OCI-LY7 (cell line): Measurements from ENCODE around the gene FMR1. TPM values are rescaled to one million over a fixed set of nuclear protein-coding genes. Genes with fewer than 3 reads are reported as not detected.

Experiments used
- BruUV-seq: library from RNA; stranded (reverse); fragments of 400-500 nt; replicated peaks from 2 replicates; lab custom pipeline; 2021; lab: Mats Ljungman, UMichigan
- CTCF ChIA-PET: fragments of 300-600 bp; sonication (Branson Sonifier 250); formaldehyde crosslinking; loops from one replicate; lab custom pipeline; 2022; ENCODE audit warnings: antibody characterized with exemption; ENCODE audit not compliant: unreplicated experiment; lab: Charles Lee
- POLR2A ChIA-PET: fragments of 300-600 bp; sonication (Branson Sonifier 250); formaldehyde crosslinking; loops from one replicate; lab custom pipeline; 2022; ENCODE audit warnings: antibody characterized with exemption; lab: Charles Lee
- DNase-seq: peaks from one replicate; pipeline ENCODE4 v3.0.0-alpha.2; 2015; ENCODE audit warnings: low spot score
- H2AFZ ChIP-seq: fragments of 200-600 bp; sonication (generic), shearing (Covaris generic); 2 replicates; pipeline ENCODE4 v1.6.1; 2014; ENCODE audit warnings: mild to moderate bottlenecking, antibody characterized with exemption, low read length, moderate library complexity
- H3K27ac ChIP-seq: fragments of 200-600 bp; sonication (generic); 2 replicates; pipeline ENCODE4 v1.5.1; 2014; ENCODE audit warnings: mixed run types, low read depth, mild to moderate bottlenecking, moderate library complexity, low read length, inconsistent platforms; ENCODE audit not compliant: poor library complexity, severe bottlenecking
- H3K36me3 ChIP-seq: fragments of 200-600 bp; sonication (generic); 2 replicates; pipeline ENCODE4 v1.6.1; 2014; ENCODE audit warnings: mild to moderate bottlenecking, antibody characterized with exemption, low read length, moderate library complexity, mixed read lengths; ENCODE audit not compliant: insufficient read depth
- H3K4me1 ChIP-seq: fragments of 200-600 bp; sonication (generic); 2 replicates; pipeline ENCODE4 v1.5.1; 2014; ENCODE audit warnings: mild to moderate bottlenecking, low read length; ENCODE audit not compliant: insufficient read depth, poor library complexity, severe bottlenecking
- H3K4me2 ChIP-seq: fragments of 200-600 bp; sonication (generic); 2 replicates; pipeline ENCODE4 v1.6.1; 2014; ENCODE audit warnings: mild to moderate bottlenecking, low read length
- H3K4me3 ChIP-seq: fragments of 200-600 bp; sonication (generic); 2 replicates; pipeline ENCODE4 v1.5.1; 2014; ENCODE audit warnings: mild to moderate bottlenecking, low read depth, low read length; ENCODE audit not compliant: poor library complexity, severe bottlenecking
- H3K79me2 ChIP-seq: fragments of 200-600 bp; sonication (generic); 2 replicates; pipeline ENCODE4 v1.6.1; 2016; ENCODE audit warnings: low read depth, mild to moderate bottlenecking, low read length, moderate library complexity, mixed read lengths; ENCODE audit not compliant: insufficient read depth
- H3K9me2 ChIP-seq: fragments of 200-600 bp; sonication (generic); 2 replicates; pipeline ENCODE4 v1.6.1; 2016; ENCODE audit warnings: mild to moderate bottlenecking, low read length, mixed read lengths; ENCODE audit not compliant: insufficient read depth
- H3K9me3 ChIP-seq: fragments of 200-600 bp; sonication (generic); 2 replicates; pipeline ENCODE4 v1.6.1; 2014; ENCODE audit warnings: mild to moderate bottlenecking, mixed run types, low read length, mixed read lengths
- H4K20me1 ChIP-seq: fragments of 200-600 bp; sonication (generic); 2 replicates; pipeline ENCODE4 v1.6.1; 2014; ENCODE audit warnings: mild to moderate bottlenecking, antibody characterized with exemption, low read length, moderate library complexity, mixed read lengths; ENCODE audit not compliant: insufficient read depth
- CTCF ChIP-seq: fragments of 200-600 bp; sonication (generic); conservative IDR thresholded peaks from 2 replicates; pipeline ENCODE4 v1.5.1; 2014; ENCODE audit warnings: mild to moderate bottlenecking, antibody characterized with exemption, low read length, moderate library complexity, mixed read lengths
- EZH2phosphoT487 ChIP-seq: fragments of 200-600 bp; sonication (generic); IDR thresholded peaks from 2 replicates; pipeline ENCODE4 v1.6.1; 2018; ENCODE audit warnings: low read depth, borderline replicate concordance, mild to moderate bottlenecking, mixed run types, antibody characterized with exemption, low read length, moderate library complexity, mixed read lengths
- intact Hi-C: fragments of 100-400 bp; cut with micrococcal nuclease; formaldehyde crosslinking; loops from one replicate; pipeline ENCODE4 v1.10.0; 2022; ENCODE audit not compliant: unreplicated experiment
- total RNA-seq, 2 experiments: library from RNA; depleted of rRNA in 1 of 2; stranded (reverse); fragments of >200 nt in 1 of 2; shearing (Covaris generic) in 1 of 2; gene quantifications; 2 replicates each; pipeline ENCODE4 v1.2.3, GENCODE V29; 2014 to 2022

Gene FMR1
- total RNA-seq, 2 experiments from 2014 or later, result 19.6 to 46.7 TPM

- intact Hi-C loops, result no loop called here
- no peaks in the 10 kb centered on the region for H3K4me1 ChIP-seq
- H2AFZ ChIP-seq, result no peak overlapping the region
- ChIA-PET CTCF (no interaction called here), POLR2A (no interaction called here)
- no peak overlapping the region for H3K4me3 ChIP-seq
- H3K36me3 ChIP-seq, result peaks cover 40% of the 10 kb centered on the region
- no peak overlapping the region for H3K27ac ChIP-seq
- TF ChIP-seq EZH2phosphoT487, result no peak
- TF ChIP-seq CTCF, result no peak
- BruUV-seq, result no TSS peak
- no peaks in the 10 kb centered on the region for H3K9me3 ChIP-seq
- H4K20me1 ChIP-seq, result no peaks in the 10 kb centered on the region
- no peaks in the 10 kb centered on the region for H3K79me2 ChIP-seq
- no peak overlapping the region for H3K4me2 ChIP-seq
- DNase-seq, result no peak
- H3K9me2 ChIP-seq, result no peaks in the 10 kb centered on the region
Measured at GRCh38 chrX:147950352-147950751, 38.6 kb downstream of the FMR1 start.

GRCh38 chrX:147953976-147954375 is 42.3 kb downstream of the FMR1 start:
- H3K9me3 ChIP-seq, result no peaks in the 10 kb centered on the region
- DNase-seq, result no peak
- H4K20me1 ChIP-seq, result no peaks in the 10 kb centered on the region
- no peak overlapping the region for H3K4me3 ChIP-seq
- BruUV-seq, result no TSS peak
- H3K36me3 ChIP-seq, result peaks cover 13% of the 10 kb centered on the region
- intact Hi-C loops, result no loop called here
- no peaks in the 10 kb centered on the region for H3K79me2 ChIP-seq
- POLR2A ChIA-PET, result no interaction called here
- no peak overlapping the region for H2AFZ ChIP-seq
- no peak overlapping the region for H3K4me2 ChIP-seq
- H3K4me1 ChIP-seq, result no peaks in the 10 kb centered on the region
- no peak for TF ChIP-seq CTCF
- TF ChIP-seq EZH2phosphoT487, result no peak
- CTCF ChIA-PET, result no interaction called here
- H3K9me2 ChIP-seq, result no peaks in the 10 kb centered on the region
- no peak overlapping the region for H3K27ac ChIP-seq

GRCh38 chrX:147957291-147957690 is 45.6 kb downstream of the FMR1 start:
- Histone ChIP-seq H2AFZ (no peak overlapping the region), H3K4me2 (no peak overlapping the region), H3K27ac (no peak overlapping the region), H3K4me3 (no peak overlapping the region), H3K4me1 (no peaks in the 10 kb centered on the region), H3K36me3 (no peaks in the 10 kb centered on the region), H3K9me2 (no peaks in the 10 kb centered on the region), H4K20me1 (no peaks in the 10 kb centered on the region), H3K79me2 (no peaks in the 10 kb centered on the region), H3K9me3 (no peaks in the 10 kb centered on the region)
- TF ChIP-seq CTCF (no peak), EZH2phosphoT487 (no peak)
- POLR2A ChIA-PET, result no interaction called here
- intact Hi-C loops, result no loop called here
- CTCF ChIA-PET, result no interaction called here
- no TSS peak for BruUV-seq
- DNase-seq, result no peak
